SIG-M5 treated with dmso at 0.1 percent for 504 hours (cell line): Measurements from ENCODE around the gene SCYGR1.
"Not testable (repeated sequence)": the region's sequence is repeated elsewhere in the genome, so short reads cannot be mapped to it uniquely, and the experiment has no call there.

Source experiments
- DNase-seq: peaks from one replicate; lab custom pipeline; 2025; ENCODE audit not compliant: unreplicated experiment; lab: John Stamatoyannopoulos, UW

The SCYGR1 gene

GRCh38 chr2:227387583-227387982 is at the start of gene SCYGR1:
TSS of gene SCYGR1 (minus strand) at chr2:227387949. CDS start at chr2:227387949, 0 bp downstream.
- DNase-seq, result not testable (repeated sequence)

- peak; percentile 82 for DNase-seq
Observed at GRCh38 chr2:227436436-227437174, 48.9 kb upstream of the SCYGR1 start.

GRCh38 chr2:227433171-227433570 is 45.4 kb upstream of the SCYGR1 start:
- no peak for DNase-seq

- no peak for DNase-seq
Observed at GRCh38 chr2:227430639-227431038, 42.9 kb upstream of the SCYGR1 start.

GRCh38 chr2:227428731-227429285 is 41.1 kb upstream of the SCYGR1 start:
- DNase-seq, result no peak

- no peak for DNase-seq
Observed at GRCh38 chr2:227423656-227424499, 36.1 kb upstream of the SCYGR1 start.

GRCh38 chr2:227420087-227421052 is 32.6 kb upstream of the SCYGR1 start:
- DNase-seq, result no peak

GRCh38 chr2:227416701-227417100 is 29.0 kb upstream of the SCYGR1 start:
- no peak for DNase-seq

- peak; percentile 81 for DNase-seq
Observed at GRCh38 chr2:227415538-227416424, 28.0 kb upstream of the SCYGR1 start.

GRCh38 chr2:227414846-227415245 is 27.1 kb upstream of the SCYGR1 start:
- peak; percentile 36 for DNase-seq

GRCh38 chr2:227413371-227413770 is 25.6 kb upstream of the SCYGR1 start:
- no peak for DNase-seq

- no peak for DNase-seq
Observed at GRCh38 chr2:227412877-227413276, 25.1 kb upstream of the SCYGR1 start.

- no peak for DNase-seq
Observed at GRCh38 chr2:227411990-227412350, 24.2 kb upstream of the SCYGR1 start.

GRCh38 chr2:227411320-227411989 is 23.7 kb upstream of the SCYGR1 start:
- DNase-seq, result no peak

- no peak for DNase-seq
Observed at GRCh38 chr2:227410191-227410590, 22.4 kb upstream of the SCYGR1 start.

GRCh38 chr2:227407591-227408151 is 19.9 kb upstream of the SCYGR1 start:
- peak; percentile 95 for DNase-seq

- DNase-seq, result peak; percentile 47
Observed at GRCh38 chr2:227406177-227407031, 18.7 kb upstream of the SCYGR1 start.
